Karpas-422 (cell line): ENCODE measurements around the gene CALB2. TPM values are rescaled to one million over a fixed set of nuclear protein-coding genes. Genes with fewer than 3 reads are reported as not detected.

ENCODE experiments used
- DNase-seq: peaks from one replicate; pipeline ENCODE4 v3.0.0-alpha.2; 2015
- H2AFZ ChIP-seq: fragments of 200-600 bp; sonication (generic); 2 replicates; pipeline ENCODE4 v1.6.1; 2014; ENCODE audit warnings: antibody characterized with exemption, low read length, mixed read lengths
- H3K27ac ChIP-seq: fragments of 200-600 bp; sonication (generic); 2 replicates; pipeline ENCODE4 v1.5.1; 2014; ENCODE audit warnings: mild to moderate bottlenecking, low read length, moderate library complexity
- H3K27me3 ChIP-seq: fragments of 200-600 bp; sonication (generic); 2 replicates; pipeline ENCODE4 v1.6.1; 2014; ENCODE audit warnings: low read length, mixed read lengths
- H3K36me3 ChIP-seq: fragments of 200-600 bp; sonication (generic); 2 replicates; pipeline ENCODE4 v1.6.1; 2014; ENCODE audit warnings: low read length, mixed read lengths; ENCODE audit not compliant: insufficient read depth
- H3K4me1 ChIP-seq: fragments of 200-600 bp; sonication (generic); 2 replicates; pipeline ENCODE4 v1.6.1; 2014; ENCODE audit warnings: mild to moderate bottlenecking, low read length, mixed read lengths
- H3K4me2 ChIP-seq: fragments of 200-600 bp; sonication (generic); 2 replicates; pipeline ENCODE4 v1.6.1; 2014; ENCODE audit warnings: low read length, low read depth, mild to moderate bottlenecking; ENCODE audit not compliant: poor library complexity, severe bottlenecking
- H3K4me3 ChIP-seq: fragments of 200-600 bp; sonication (generic); 2 replicates; pipeline ENCODE4 v1.5.1; 2014; ENCODE audit warnings: mild to moderate bottlenecking, antibody characterized with exemption, low read length, mixed read lengths
- H3K79me2 ChIP-seq: fragments of 200-600 bp; sonication (generic); 2 replicates; pipeline ENCODE4 v1.6.1; 2014; ENCODE audit warnings: mild to moderate bottlenecking, low read length, mixed read lengths
- H3K9ac ChIP-seq: fragments of 200-600 bp; sonication (generic); 2 replicates; pipeline ENCODE4 v1.6.0; 2014; ENCODE audit warnings: low read length
- H3K9me2 ChIP-seq: fragments of 200-600 bp; sonication (generic), shearing (Covaris generic); replicated peaks from 2 replicates; pipeline ENCODE4 v1.6.0; 2014; ENCODE audit warnings: mild to moderate bottlenecking, low read length, moderate library complexity; ENCODE audit not compliant: insufficient read depth
- H3K9me3 ChIP-seq: fragments of 300-700, 200-600 bp; sonication (generic); 2 replicates; pipeline ENCODE4 v1.6.1; 2014; ENCODE audit warnings: low read length, mixed read lengths
- H4K20me1 ChIP-seq: fragments of 200-600 bp; sonication (generic); 2 replicates; pipeline ENCODE4 v1.6.1; 2014; ENCODE audit warnings: mild to moderate bottlenecking, antibody characterized with exemption, low read length, low read depth; ENCODE audit not compliant: insufficient read depth
- total RNA-seq: library from RNA; depleted of rRNA; stranded (reverse); fragments of >200 nt; shearing (Covaris generic); gene quantifications from 2 replicates; pipeline ENCODE4 v1.2.3, GENCODE V29; 2014; ENCODE audit warnings: low replicate concordance

Gene CALB2
- total RNA-seq, 1 experiment from 2014 or later, result not detected

GRCh38 chr16:71368958-71369357 lies 10.4 kb downstream of the CALB2 start:
- Histone ChIP-seq H3K4me1 (peaks cover 6% of the 10 kb centered on the region), H3K9me3 (no peaks in the 10 kb centered on the region), H3K4me2 (no peak overlapping the region), H3K27ac (no peak overlapping the region), H3K36me3 (no peaks in the 10 kb centered on the region), H3K9me2 (no peaks in the 10 kb centered on the region), H3K79me2 (no peaks in the 10 kb centered on the region), H3K9ac (no peak overlapping the region), H3K27me3 (no peaks in the 10 kb centered on the region), H4K20me1 (no peaks in the 10 kb centered on the region), H3K4me3 (no peak overlapping the region), H2AFZ (no peak overlapping the region)
- no peak for DNase-seq

GRCh38 chr16:71369494-71369893 lies 11.0 kb downstream of the CALB2 start:
- DNase-seq, result no peak
- Histone ChIP-seq H3K36me3 (no peaks in the 10 kb centered on the region), H3K9me2 (no peaks in the 10 kb centered on the region), H3K79me2 (no peaks in the 10 kb centered on the region), H3K9ac (no peak overlapping the region), H3K27me3 (no peaks in the 10 kb centered on the region), H3K9me3 (no peaks in the 10 kb centered on the region), H2AFZ (no peak overlapping the region), H3K4me1 (peaks cover 6% of the 10 kb centered on the region), H3K27ac (no peak overlapping the region), H3K4me2 (no peak overlapping the region), H4K20me1 (no peaks in the 10 kb centered on the region), H3K4me3 (no peak overlapping the region)

GRCh38 chr16:71371237-71371636 lies 12.7 kb downstream of the CALB2 start:
- Histone ChIP-seq H3K27me3 (no peaks in the 10 kb centered on the region), H4K20me1 (no peaks in the 10 kb centered on the region), H3K9ac (no peak overlapping the region), H3K9me3 (no peaks in the 10 kb centered on the region), H3K9me2 (no peaks in the 10 kb centered on the region), H3K79me2 (no peaks in the 10 kb centered on the region), H3K4me1 (no peaks in the 10 kb centered on the region), H3K4me2 (no peak overlapping the region), H2AFZ (no peak overlapping the region), H3K27ac (no peak overlapping the region), H3K36me3 (no peaks in the 10 kb centered on the region), H3K4me3 (no peak overlapping the region)
- no peak for DNase-seq

GRCh38 chr16:71373073-71373472 lies 14.6 kb downstream of the CALB2 start:
- Histone ChIP-seq H2AFZ (no peak overlapping the region), H3K36me3 (no peaks in the 10 kb centered on the region), H3K27me3 (no peaks in the 10 kb centered on the region), H4K20me1 (no peaks in the 10 kb centered on the region), H3K4me2 (no peak overlapping the region), H3K4me3 (no peak overlapping the region), H3K9me3 (no peaks in the 10 kb centered on the region), H3K79me2 (no peaks in the 10 kb centered on the region), H3K9ac (no peak overlapping the region), H3K27ac (no peak overlapping the region), H3K9me2 (no peaks in the 10 kb centered on the region), H3K4me1 (no peaks in the 10 kb centered on the region)
- DNase-seq, result no peak

- H2AFZ ChIP-seq, result no peak overlapping the region
- no peaks in the 10 kb centered on the region for H3K79me2 ChIP-seq
- no peak overlapping the region for H3K27ac ChIP-seq
- H3K9me3 ChIP-seq, result no peaks in the 10 kb centered on the region
- H4K20me1 ChIP-seq, result no peaks in the 10 kb centered on the region
- no peak overlapping the region for H3K9ac ChIP-seq
- H3K4me2 ChIP-seq, result no peak overlapping the region
- H3K27me3 ChIP-seq, result no peaks in the 10 kb centered on the region
- H3K4me3 ChIP-seq, result no peak overlapping the region
- H3K4me1 ChIP-seq, result no peaks in the 10 kb centered on the region
- H3K9me2 ChIP-seq, result no peaks in the 10 kb centered on the region
- H3K36me3 ChIP-seq, result no peaks in the 10 kb centered on the region
- DNase-seq, result no peak
Measured at GRCh38 chr16:71376465-71377157, 18.1 kb downstream of the CALB2 start.

- Histone ChIP-seq H3K79me2 (no peaks in the 10 kb centered on the region), H2AFZ (no peak overlapping the region)
Measured at GRCh38 chr16:71379711-71380110, 21.2 kb downstream of the CALB2 start.

GRCh38 chr16:71380831-71381230 lies 22.3 kb downstream of the CALB2 start:
- Histone ChIP-seq H3K79me2 (no peaks in the 10 kb centered on the region), H3K9ac (no peak overlapping the region), H3K4me2 (no peak overlapping the region), H3K4me3 (no peak overlapping the region), H3K27ac (no peak overlapping the region), H3K4me1 (no peaks in the 10 kb centered on the region), H4K20me1 (no peaks in the 10 kb centered on the region), H3K9me3 (no peaks in the 10 kb centered on the region), H3K9me2 (no peaks in the 10 kb centered on the region), H2AFZ (no peak overlapping the region), H3K27me3 (no peaks in the 10 kb centered on the region), H3K36me3 (no peaks in the 10 kb centered on the region)
- DNase-seq, result no peak

More at GRCh38 chr16:71379711-71380110, 21.2 kb downstream of the CALB2 start:
- H3K27me3 ChIP-seq, result no peaks in the 10 kb centered on the region
- H3K36me3 ChIP-seq, result no peaks in the 10 kb centered on the region
- no peak overlapping the region for H3K4me3 ChIP-seq
- H3K9me3 ChIP-seq, result no peaks in the 10 kb centered on the region
- H3K4me1 ChIP-seq, result no peaks in the 10 kb centered on the region
- H4K20me1 ChIP-seq, result no peaks in the 10 kb centered on the region
- H3K27ac ChIP-seq, result no peak overlapping the region
- H3K4me2 ChIP-seq, result no peak overlapping the region
- no peak overlapping the region for H3K9ac ChIP-seq
- no peaks in the 10 kb centered on the region for H3K9me2 ChIP-seq
- DNase-seq, result no peak

GRCh38 chr16:71383054-71383773 lies 24.7 kb downstream of the CALB2 start:
- H3K27ac ChIP-seq, result no peak overlapping the region
- H3K36me3 ChIP-seq, result no peaks in the 10 kb centered on the region
- H3K4me1 ChIP-seq, result no peaks in the 10 kb centered on the region
- H4K20me1 ChIP-seq, result no peaks in the 10 kb centered on the region
- H3K27me3 ChIP-seq, result no peaks in the 10 kb centered on the region
- no peaks in the 10 kb centered on the region for H3K9me2 ChIP-seq
- no peak overlapping the region for H3K9ac ChIP-seq
- no peak overlapping the region for H3K4me2 ChIP-seq
- no peaks in the 10 kb centered on the region for H3K9me3 ChIP-seq
- H3K79me2 ChIP-seq, result no peaks in the 10 kb centered on the region
- no peak overlapping the region for H2AFZ ChIP-seq
- no peak for DNase-seq
- H3K4me3 ChIP-seq, result no peak overlapping the region
